HCT116 (cell line): ENCODE data around the gene HEXIM1. TPM values are rescaled to one million over a fixed set of nuclear protein-coding genes. Genes with fewer than 3 reads are reported as not detected.
A peak's percentile ranks its signal among the peaks of the same experiment; 100 is the strongest.

Experiments used
- ATAC-seq: fragments of 200-7000 bp; cut with Tn5 transposase; 2 replicates; pipeline ENCODE4 v1.9.1; 2020; ENCODE audit warnings: mild to moderate bottlenecking, moderate library complexity
- BruUV-seq: library from RNA; stranded (reverse); fragments of 400-500 nt; replicated peaks from 2 replicates; lab custom pipeline; 2021; lab: Mats Ljungman, UMichigan
- CTCF ChIA-PET: fragments of 300-600 bp; sonication (Branson Sonifier 250); formaldehyde crosslinking; loops from one replicate; lab custom pipeline; 2021; ENCODE audit warnings: antibody characterized with exemption; lab: Charles Lee
- POLR2A ChIA-PET: fragments of 300-600, 350-600 bp; sonication (Branson Sonifier 250); formaldehyde crosslinking; loops from one replicate; lab custom pipeline; 2021; ENCODE audit warnings: antibody characterized with exemption; lab: Charles Lee
- RAD21 ChIA-PET, 2 experiments: fragments of 300-600 bp; sonication (Branson Sonifier 250); formaldehyde crosslinking; loops; one replicate each; lab custom pipeline; 2023; ENCODE audit warnings: low total read pairs in 2 of 2; ENCODE audit not compliant: uncharacterized antibody in 2 of 2, unreplicated experiment in 2 of 2, low non-redundant PET in 1 of 2; lab: Charles Lee
- DNase-seq: peaks from one replicate; pipeline ENCODE4 v3.0.0-alpha.2; 2010; ENCODE audit warnings: low read depth, low spot score
- H2AFZ ChIP-seq: fragments of 200-600 bp; shearing (Covaris generic), sonication (generic); 2 replicates; pipeline ENCODE4 v1.6.1; 2017; ENCODE audit warnings: low read depth, mixed run types, mixed read lengths, antibody characterized with exemption, low read length; ENCODE audit not compliant: poor library complexity, severe bottlenecking
- H3K27ac ChIP-seq: 2 replicates; pipeline ENCODE4 v1.5.1; 2012; ENCODE audit warnings: low read depth, low read length
- H3K27me3 ChIP-seq: fragments of 200-600 bp; sonication (generic); 2 replicates; pipeline ENCODE4 v1.6.1; 2016; ENCODE audit warnings: mixed run types, low read length, mixed read lengths; ENCODE audit not compliant: insufficient read depth
- H3K36me3 ChIP-seq, 2 experiments: fragments of 200-500 bp in 1 of 2; fragments of 200-600 bp in 1 of 2; sonication (Bioruptor generic) in 1 of 2; sonication (generic) in 1 of 2; 2 replicates each; pipeline versions ENCODE4 v1.5.1 to v1.6.1; 2014 to 2016; ENCODE audit warnings: low read length in 2 of 2, inconsistent platforms in 1 of 2, mixed read lengths in 1 of 2, mixed run types in 1 of 2; ENCODE audit not compliant: insufficient read depth in 2 of 2, control insufficient read depth in 1 of 2
- H3K4me1 ChIP-seq, 2 experiments: fragments of 200-600 bp in 1 of 2; sonication (generic) in 1 of 2; 2 replicates each; pipeline versions ENCODE4 v1.5.1 to v1.6.1; 2012 to 2017; ENCODE audit warnings: low read length in 2 of 2, inconsistent platforms in 1 of 2, mild to moderate bottlenecking in 1 of 2, mixed read lengths in 1 of 2, mixed run types in 1 of 2, moderate library complexity in 1 of 2; ENCODE audit not compliant: insufficient read depth in 2 of 2, control insufficient read depth in 1 of 2
- H3K4me2 ChIP-seq: fragments of 200-600 bp; sonication (generic); 2 replicates; pipeline ENCODE4 v1.6.1; 2017; ENCODE audit warnings: mixed run types, low read length, mixed read lengths
- H3K4me3 ChIP-seq, 2 experiments: fragments of 200-600 bp in 1 of 2; sonication (generic) in 1 of 2; replicated peaks in 1 of 2; 2 replicates each; pipeline ENCODE4 v1.5.1; 2011 to 2016; ENCODE audit warnings: low read length in 2 of 2, control low read depth in 1 of 2, low read depth in 1 of 2, mild to moderate bottlenecking in 1 of 2, mixed read lengths in 1 of 2, mixed run types in 1 of 2
- H3K79me2 ChIP-seq: fragments of 200-600 bp; sonication (generic); 2 replicates; pipeline ENCODE4 v1.6.1; 2017; ENCODE audit warnings: mild to moderate bottlenecking, mixed run types, low read length, moderate library complexity, mixed read lengths; ENCODE audit not compliant: insufficient read depth
- H3K9ac ChIP-seq: fragments of 200-600 bp; sonication (generic); 2 replicates; pipeline ENCODE4 v1.6.1; 2016; ENCODE audit warnings: low read length, mixed read lengths
- H3K9me2 ChIP-seq: fragments of 200-600 bp; sonication (generic), shearing (Covaris generic); 2 replicates; pipeline ENCODE4 v1.6.1; 2017; ENCODE audit warnings: mixed run types, mild to moderate bottlenecking, moderate library complexity; ENCODE audit not compliant: insufficient read depth
- H3K9me3 ChIP-seq, 2 experiments: fragments of 200-500 bp in 1 of 2; fragments of 200-600 bp in 1 of 2; sonication (Bioruptor generic) in 1 of 2; sonication (generic) in 1 of 2; 2 replicates each; pipeline ENCODE4 v1.6.1; 2014 to 2017; ENCODE audit warnings: low read length in 2 of 2, mixed read lengths in 2 of 2, inconsistent platforms in 1 of 2, low read depth in 1 of 2, mild to moderate bottlenecking in 1 of 2, mixed run types in 1 of 2, moderate library complexity in 1 of 2; ENCODE audit not compliant: control insufficient read depth in 1 of 2, insufficient read depth in 1 of 2
- H4K20me1 ChIP-seq: fragments of 200-600 bp; sonication (generic), shearing (Covaris generic); 2 replicates; pipeline ENCODE4 v1.6.1; 2017; ENCODE audit warnings: mixed run types, mild to moderate bottlenecking, moderate library complexity; ENCODE audit not compliant: insufficient read depth
- CBX3 ChIP-seq: IDR thresholded peaks from 2 replicates; pipeline ENCODE4 v1.6.1; 2012; ENCODE audit warnings: low read depth
- ELF1 ChIP-seq: IDR thresholded peaks from 2 replicates; pipeline ENCODE4 v1.6.1; 2012; ENCODE audit warnings: low read depth, borderline replicate concordance
- EZH2 ChIP-seq: fragments of 200-600 bp; sonication (generic); IDR thresholded peaks from 2 replicates; pipeline ENCODE4 v1.6.1; 2017; ENCODE audit warnings: antibody characterized with exemption, mixed run types
- POLR2A ChIP-seq: IDR thresholded peaks from 2 replicates; pipeline ENCODE4 v1.7.0; 2011; ENCODE audit warnings: borderline replicate concordance; ENCODE audit not compliant: insufficient read depth, insufficient read length; ENCODE audit errors: extremely low read depth
- SIN3A ChIP-seq: IDR thresholded peaks from 2 replicates; pipeline ENCODE4 v1.6.1; 2012; ENCODE audit warnings: low read depth
- SP1 ChIP-seq: IDR thresholded peaks from 2 replicates; pipeline ENCODE4 v1.6.1; 2012; ENCODE audit warnings: low read depth
- TCF7L2 ChIP-seq: IDR thresholded peaks from 2 replicates; pipeline ENCODE4 v1.7.0; 2011; ENCODE audit warnings: borderline replicate concordance, inconsistent platforms; ENCODE audit not compliant: insufficient read depth, insufficient read length; ENCODE audit errors: extremely low read depth
- YY1 ChIP-seq: IDR thresholded peaks from 2 replicates; pipeline ENCODE4 v1.6.1; 2011; ENCODE audit warnings: low read length, low read depth, moderate library complexity, mild to moderate bottlenecking; ENCODE audit not compliant: insufficient replicate concordance; ENCODE audit errors: extremely low read depth
- intact Hi-C: fragments of 100-400 bp; cut with micrococcal nuclease; formaldehyde crosslinking; loops from 2 replicates; pipeline ENCODE4 v1.10.0; 2022
- total RNA-seq: library from RNA; stranded (reverse); gene quantifications from one replicate; pipeline ENCODE4 v1.2.1, GENCODE V29; 2021; ENCODE audit not compliant: unreplicated experiment

Gene HEXIM1
- total RNA-seq, 1 experiment from 2014 or later = 58.0 TPM

DNA sequence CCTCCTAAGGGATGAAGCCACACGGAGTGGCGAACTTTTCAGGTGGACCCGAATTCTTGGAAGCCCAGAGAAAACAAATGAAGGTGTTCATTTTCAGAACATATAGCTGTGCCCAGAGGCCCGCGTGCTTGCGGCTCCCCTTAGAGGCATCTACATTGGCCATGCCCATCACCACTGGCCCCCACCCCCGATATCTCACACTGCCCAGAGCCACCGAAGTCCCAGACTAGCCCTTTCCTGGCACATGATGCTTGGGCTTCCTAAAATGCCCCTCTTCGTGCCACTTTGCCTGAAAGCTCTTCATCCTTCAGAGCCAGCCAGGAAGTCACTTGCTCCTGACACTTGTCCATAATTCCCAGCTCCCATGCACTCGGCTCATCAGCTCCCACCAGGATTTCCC is 2.1 kb upstream of the HEXIM1 start:
- BruUV-seq = no TSS peak
- peaks cover 28% of the 10 kb centered on the region for H3K79me2 ChIP-seq
- intact Hi-C loops = loop anchor here (5.0 kb wide), 1 partner anchor 281 kb away; no protein-coding TSS in a partner anchor
- no peaks in the 10 kb centered on the region for H3K9me3 ChIP-seq
- TF ChIP-seq POLR2A (no peak), SIN3A (0 out of 2 replicates have a peak, but pooled peaks have one; percentile 14), EZH2 (no peak), TCF7L2 (no peak), ELF1 (no peak), YY1 (no peak), CBX3 (no peak)
- ATAC-seq (no peak), DNase-seq (no peak)
- no peak overlapping the region for H2AFZ ChIP-seq
- ChIA-PET POLR2A (interaction anchor here (1.0 to 7.3 kb wide), 2 partner anchors 10 to 28 kb away, joined by 4 to 176 read pairs; partner anchors contain the start of gene ACBD4), RAD21 (no interaction called here), CTCF (interaction anchor here (10.2 kb wide), 1 partner anchor 10 kb away, joined by 131 read pairs; the partner anchor contains the start of gene ACBD4)
- peak overlapping the region; percentile 87 for H3K27ac ChIP-seq
- peaks cover 11% of the 10 kb centered on the region; the same call in 1 of the 2 replicates for H4K20me1 ChIP-seq
- peak overlapping the region; percentile 87 for H3K4me2 ChIP-seq
- peak overlapping the region; percentile 68 to 95 for H3K4me3 ChIP-seq
- H3K4me1 ChIP-seq = peaks cover 16 to 35% of the 10 kb centered on the region in 2 experiments
- H3K27me3 ChIP-seq = no peaks in the 10 kb centered on the region
- peak overlapping the region; percentile 98 for H3K9ac ChIP-seq
- no peaks in the 10 kb centered on the region for H3K9me2 ChIP-seq
- H3K36me3 ChIP-seq = peaks cover 0 to 3% of the 10 kb centered on the region in 2 experiments; a peak in 1 of 4 replicates

DNA sequence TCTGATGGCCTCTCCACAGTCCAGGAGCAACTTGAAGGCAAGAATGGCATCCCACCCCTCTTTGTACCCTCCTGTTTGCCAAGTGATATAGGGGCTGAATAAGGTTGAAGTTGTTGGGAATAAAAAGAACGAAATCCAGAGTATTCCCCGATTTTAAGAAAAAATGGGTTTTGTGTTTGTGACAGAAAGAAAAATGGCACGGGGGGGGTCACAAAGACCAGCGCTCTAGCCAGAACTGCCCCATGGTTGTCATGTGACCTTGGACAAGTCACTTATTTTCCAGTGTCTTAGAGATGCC is 1.7 kb upstream of the HEXIM1 start:
- no TSS peak for BruUV-seq
- H2AFZ ChIP-seq = no peak overlapping the region
- RAD21 ChIA-PET = no interaction called here

More for the DNA sequence above, 1.7 kb upstream of the HEXIM1 start:
- 0 out of 2 replicates have a peak, but pooled peaks have one; percentile 15 for TF ChIP-seq SP1
- no peak for TF ChIP-seq TCF7L2
- Histone ChIP-seq H3K4me3 (peak overlapping the region; percentile 68 to 95), H3K36me3 (peaks cover 0 to 3% of the 10 kb centered on the region in 2 experiments; a peak in 1 of 4 replicates), H4K20me1 (peaks cover 14% of the 10 kb centered on the region; the same call in 1 of the 2 replicates), H3K9me3 (no peaks in the 10 kb centered on the region), H3K4me2 (peak overlapping the region; percentile 87), H3K4me1 (peaks cover 18 to 35% of the 10 kb centered on the region in 2 experiments), H3K27ac (peak overlapping the region; percentile 87), H3K9ac (peak overlapping the region; percentile 98), H3K27me3 (no peaks in the 10 kb centered on the region), H3K9me2 (no peaks in the 10 kb centered on the region), H3K79me2 (peaks cover 32% of the 10 kb centered on the region)
- DNase-seq (no peak), ATAC-seq (no peak)
- ChIA-PET POLR2A (interaction anchor here (1.0 to 7.3 kb wide), 2 partner anchors 11 to 27 kb away, joined by 4 to 176 read pairs; partner anchors contain the start of gene ACBD4), CTCF (interaction anchor here (10.2 kb wide), 1 partner anchor 10 kb away, joined by 131 read pairs; the partner anchor contains the start of gene ACBD4)
- intact Hi-C loops = loop anchor here (5.0 kb wide), 1 partner anchor 281 kb away; no protein-coding TSS in a partner anchor
